HG03558 (cell line): ENCODE data around the gene CHMP2A.
"Not testable (repeated sequence)": the region's sequence is repeated elsewhere in the genome, so short reads cannot be mapped to it uniquely, and the experiment has no call there.

ENCODE experiments used
- ATAC-seq: cut with Tn5 transposase; IDR thresholded peaks from one replicate; pipeline ENCODE4 v1.9.1; 2021; ENCODE audit warnings: moderate number of reproducible peaks; ENCODE audit not compliant: unreplicated experiment; ENCODE audit errors: extremely low read depth

CHMP2A gene

GRCh38 chr19:58554494-58555368 lies at the start of gene CHMP2A:
Gene CHMP2A (minus strand): TSS chr19:58555105. CDS start chr19:58554212, 893 bp downstream.
- no peak for ATAC-seq

GRCh38 chr19:58586133-58586765 lies 31.3 kb upstream of the CHMP2A start:
- no peak for ATAC-seq

- no peak for ATAC-seq
Observed at GRCh38 chr19:58585442-58586132, 30.7 kb upstream of the CHMP2A start.

- no peak for ATAC-seq
Observed at GRCh38 chr19:58584498-58585441, 29.9 kb upstream of the CHMP2A start.

- no peak for ATAC-seq
Observed at GRCh38 chr19:58582985-58583384, 28.1 kb upstream of the CHMP2A start.

GRCh38 chr19:58581227-58582141 lies 26.6 kb upstream of the CHMP2A start:
- ATAC-seq = no peak

- ATAC-seq = no peak
Observed at GRCh38 chr19:58579473-58580142, 24.7 kb upstream of the CHMP2A start.

- no peak for ATAC-seq
Observed at GRCh38 chr19:58578012-58578925, 23.4 kb upstream of the CHMP2A start.

GRCh38 chr19:58577581-58577980 lies 22.7 kb upstream of the CHMP2A start:
- ATAC-seq = not testable (repeated sequence)

GRCh38 chr19:58575183-58576041 lies 20.5 kb upstream of the CHMP2A start:
- peak; percentile 22 for ATAC-seq

GRCh38 chr19:58573658-58574164 lies 18.8 kb upstream of the CHMP2A start:
- no peak for ATAC-seq

- peak; percentile 33 for ATAC-seq
Observed at GRCh38 chr19:58572818-58573657, 18.1 kb upstream of the CHMP2A start, which contains the start of gene MZF1. Gene MZF1 (minus strand): TSS chr19:58573335. CDS start chr19:58571389, 1,946 bp downstream.

GRCh38 chr19:58572026-58572817 lies 17.3 kb upstream of the CHMP2A start:
- ATAC-seq = no peak

GRCh38 chr19:58571575-58571947 lies 16.7 kb upstream of the CHMP2A start:
- no peak for ATAC-seq
